Left forelimb (tissue), 1 donor: ENCODE results near the gene KAT5.
"Not testable (repeated sequence)": the region's sequence is repeated elsewhere in the genome, so short reads cannot be mapped to it uniquely, and the experiment has no call there.

Experiments
- DNase-seq: peaks from one replicate; pipeline ENCODE4 v3.0.0-alpha.2; 2018; ENCODE audit warnings: low spot score

The KAT5 gene

DNA sequence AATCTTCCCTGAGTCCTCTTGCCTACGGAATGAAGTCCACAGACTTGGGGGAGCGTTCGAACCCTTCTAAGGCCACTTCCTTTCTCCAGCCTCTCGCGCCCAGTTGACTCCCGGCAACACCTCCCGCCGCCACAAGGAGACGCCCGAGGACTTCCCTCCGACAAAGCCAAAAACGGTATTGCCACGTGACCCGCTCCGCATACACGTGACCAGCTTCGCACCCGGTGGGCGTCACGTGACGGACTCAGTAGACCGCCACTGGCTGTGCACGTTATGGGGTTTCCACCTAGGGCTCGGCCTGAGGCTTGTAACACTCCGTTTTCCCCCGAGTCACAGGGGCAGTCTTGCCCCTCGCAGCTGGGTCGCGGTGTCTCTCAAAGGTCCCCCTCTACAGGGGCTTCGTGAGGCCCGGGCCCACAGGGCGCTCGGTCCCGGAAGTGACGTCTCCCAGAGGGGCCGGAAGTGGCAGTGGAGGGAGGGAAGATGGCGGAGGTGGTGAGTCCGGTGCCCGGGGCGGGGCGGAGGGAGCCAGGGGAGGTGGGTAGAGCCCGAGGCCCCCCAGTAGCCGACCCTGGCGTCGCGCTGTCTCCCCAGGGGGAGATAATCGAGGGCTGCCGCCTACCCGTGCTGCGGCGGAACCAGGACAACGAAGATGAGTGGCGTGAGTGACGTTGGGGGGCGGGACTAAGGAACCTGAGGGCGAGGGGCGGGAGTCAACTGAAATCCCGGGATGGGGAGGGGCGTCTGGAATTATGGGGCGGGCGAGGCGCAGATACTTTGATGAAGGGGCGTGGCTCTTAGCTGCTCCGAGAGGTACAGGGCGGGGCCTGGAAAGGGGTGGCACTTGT, at the start of gene KAT5:
KAT5 (plus strand) TSS at position 468 of the 848 bp plus-strand sequence; CDS start at position 484, 16 bp downstream.
- peak; percentile 100 for DNase-seq

DNA sequence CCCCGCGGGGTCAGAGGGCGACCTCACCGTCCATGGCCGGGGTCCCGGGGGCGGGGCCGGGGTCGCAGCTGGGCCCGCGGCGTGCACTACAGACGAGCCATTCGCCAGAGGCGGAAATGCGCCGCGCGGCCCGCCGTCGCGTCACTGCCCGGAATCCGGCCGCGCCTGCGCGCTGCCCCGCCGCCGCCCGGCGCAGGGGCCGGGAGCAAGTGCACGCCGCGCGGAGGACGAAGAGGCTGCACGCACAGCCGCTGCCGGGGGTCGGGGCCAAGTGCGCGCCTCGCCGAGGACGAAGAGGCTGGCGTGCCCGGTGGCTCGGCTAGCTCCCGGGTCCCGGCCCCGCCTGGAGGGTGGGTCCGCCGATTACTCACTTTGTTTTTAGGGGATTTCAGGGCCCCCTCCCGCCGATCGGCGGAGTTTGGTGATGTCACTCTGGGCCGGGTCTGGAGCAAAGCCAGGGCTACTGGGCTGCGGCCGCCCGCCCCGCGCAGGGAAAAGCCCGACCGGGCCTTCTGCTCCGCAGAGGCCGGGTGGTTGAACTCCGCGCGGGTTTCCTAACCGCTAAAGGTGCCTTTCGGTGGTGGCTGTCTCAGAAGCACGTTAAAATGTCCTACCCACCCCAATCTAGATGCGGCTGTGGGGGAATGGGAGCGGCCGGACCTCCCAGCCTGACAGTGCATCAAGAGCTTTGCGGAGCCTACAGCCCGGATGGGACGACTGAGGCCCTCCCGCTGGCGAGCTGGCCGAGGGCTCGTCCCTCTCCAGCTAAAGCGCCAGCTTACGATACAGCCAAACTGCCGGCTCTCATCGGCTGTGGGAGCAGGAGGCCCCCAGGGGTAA, 49.0 kb upstream of the KAT5 start, which contains the start of gene RELA:
RELA (minus strand) TSS at position 118 of the 840 bp plus-strand sequence; CDS start at position 34, 84 bp downstream.
- DNase-seq, result peak; percentile 97

DNA sequence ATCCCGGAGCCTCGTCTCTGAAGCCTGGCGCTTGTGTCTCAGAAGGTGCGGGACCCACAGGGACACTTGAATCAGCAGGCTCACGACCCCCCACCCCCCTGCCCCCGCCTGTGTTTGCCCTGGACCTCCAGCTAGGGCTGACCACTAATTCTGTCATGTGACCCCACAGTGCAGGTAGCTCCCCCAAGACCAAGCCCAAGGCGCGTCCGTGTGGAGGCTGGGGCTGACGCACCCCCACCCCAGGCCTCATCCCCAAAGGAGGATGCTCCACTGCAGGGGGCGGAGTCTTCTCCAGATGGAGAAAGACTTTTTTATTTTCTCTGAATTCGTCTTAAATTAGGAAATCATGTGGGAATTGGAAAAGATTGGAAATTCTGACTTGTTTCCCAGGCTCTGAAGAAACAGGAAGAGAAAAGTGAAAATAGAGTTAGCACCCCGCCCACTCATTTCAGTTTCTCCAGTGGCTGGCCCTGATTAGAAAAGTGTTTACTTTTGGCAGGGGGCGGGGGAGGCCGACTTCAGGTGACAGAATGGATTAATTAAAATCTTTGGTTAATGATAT, 48.3 kb upstream of the KAT5 start:
- DNase-seq, result no peak

DNA sequence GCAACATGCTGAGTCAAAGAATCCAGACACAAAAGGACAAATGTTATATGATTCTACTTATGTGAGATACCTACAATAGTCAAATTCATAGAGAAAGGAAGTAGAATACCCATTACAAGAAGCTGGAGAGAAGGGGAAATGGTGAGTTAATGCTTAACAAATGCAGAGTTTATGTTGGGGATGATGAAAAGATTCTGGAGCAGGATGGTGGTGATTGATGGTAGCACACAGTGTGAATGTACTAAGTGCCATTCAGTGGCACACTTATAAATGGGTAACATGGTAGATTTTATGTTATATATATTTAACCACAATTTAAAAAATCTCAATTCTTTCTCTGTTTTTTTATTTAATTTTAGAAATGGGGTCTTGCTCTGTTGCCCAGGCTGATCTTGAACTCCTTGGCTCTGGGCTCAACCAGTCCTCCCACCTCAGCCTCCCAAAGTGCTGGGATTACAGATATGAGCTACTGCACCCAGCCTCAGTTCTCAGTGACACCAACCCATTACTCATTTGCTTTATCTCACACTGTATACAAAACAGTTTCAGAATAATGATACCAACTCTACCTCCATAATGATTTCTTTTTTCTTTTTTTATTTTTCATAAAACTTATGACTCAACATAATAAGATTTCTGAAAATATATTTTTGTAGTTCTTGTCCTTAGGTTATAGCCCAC, 39.7 kb upstream of the KAT5 start:
- DNase-seq, result no peak

DNA sequence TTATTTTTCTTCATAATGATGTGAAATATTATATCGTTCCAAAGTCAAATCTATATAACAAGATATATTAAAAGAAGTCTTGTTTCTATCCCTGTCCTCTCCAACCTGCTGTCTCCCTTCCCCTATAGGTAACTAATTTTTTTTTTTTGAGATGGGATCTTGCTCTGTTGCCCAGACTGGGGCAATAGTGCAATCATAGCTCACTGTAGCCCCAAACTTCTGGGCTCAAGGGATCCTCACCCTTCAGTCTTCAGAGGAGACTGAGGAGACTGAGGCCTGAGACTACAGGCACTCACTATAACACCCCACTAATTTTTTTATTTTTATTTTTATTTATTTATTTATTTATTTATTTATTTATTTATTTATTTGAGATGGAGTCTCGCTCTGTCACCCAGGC, 39.1 kb upstream of the KAT5 start:
- no peak for DNase-seq

DNA sequence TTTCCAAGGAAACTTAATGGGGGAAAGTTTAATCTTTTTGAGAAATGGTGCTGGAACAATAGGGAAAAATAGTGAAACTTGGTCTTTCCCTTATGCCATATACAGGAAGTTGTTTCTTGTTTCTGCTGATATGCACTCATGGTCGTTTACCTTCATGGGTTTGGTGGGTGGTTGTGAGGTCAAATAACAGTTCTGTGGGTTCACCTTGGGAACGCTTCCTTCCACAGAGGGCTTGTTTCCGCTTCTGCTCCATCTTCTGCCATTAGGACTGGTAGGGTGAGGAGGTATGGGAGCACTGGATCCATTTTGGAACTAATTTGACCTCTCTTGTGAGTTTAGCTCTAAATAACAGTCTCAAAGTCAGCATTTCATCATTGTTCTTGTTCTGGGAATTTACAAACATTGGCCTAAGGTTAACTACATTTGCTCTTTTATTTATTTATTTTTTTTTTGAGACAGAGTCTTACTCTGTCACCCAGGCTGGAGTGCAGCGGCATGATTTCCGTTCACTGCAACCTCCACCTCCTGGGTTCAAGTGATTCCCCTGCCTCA, 31.8 kb upstream of the KAT5 start:
- DNase-seq, result no peak

DNA sequence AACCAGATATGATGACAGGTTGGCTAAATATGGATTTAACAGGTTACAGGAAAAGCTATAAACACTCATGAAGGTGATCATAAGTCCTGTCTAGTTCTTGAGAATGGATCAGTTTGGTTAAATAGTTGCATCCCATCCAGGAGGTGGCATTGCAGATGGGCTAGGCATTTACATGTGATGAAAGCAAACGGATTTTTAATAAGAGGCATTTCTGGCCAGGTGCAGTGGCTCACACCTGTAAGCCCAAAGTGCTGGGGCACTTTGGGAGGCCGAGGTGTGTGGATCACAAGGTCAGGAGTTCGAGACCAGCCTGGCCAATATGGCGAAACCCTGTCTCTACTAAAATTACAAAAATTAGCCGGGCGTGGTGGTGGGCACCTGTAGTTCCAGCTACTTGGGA, 28.6 kb upstream of the KAT5 start:
- DNase-seq, result not testable (repeated sequence)

DNA sequence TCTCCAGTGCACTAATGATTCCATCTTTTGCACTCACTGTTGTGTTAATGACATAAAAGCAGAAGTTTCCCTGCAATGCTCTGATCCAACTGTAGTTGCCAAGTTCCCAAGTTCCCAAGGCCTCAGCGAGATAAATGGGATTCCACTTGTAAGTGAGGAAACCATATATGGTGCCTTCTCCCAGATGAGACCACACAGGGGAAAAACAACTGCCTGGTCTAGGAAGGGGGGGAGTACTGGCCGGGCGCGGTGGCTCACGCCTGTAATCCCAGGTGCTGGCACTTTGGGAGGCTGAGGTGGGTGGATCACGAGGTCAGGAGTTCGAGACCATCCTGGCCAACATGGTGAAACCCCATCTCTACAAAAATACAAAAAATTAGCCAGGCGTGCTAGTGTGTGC, 26.1 kb upstream of the KAT5 start:
- DNase-seq, result no peak

DNA sequence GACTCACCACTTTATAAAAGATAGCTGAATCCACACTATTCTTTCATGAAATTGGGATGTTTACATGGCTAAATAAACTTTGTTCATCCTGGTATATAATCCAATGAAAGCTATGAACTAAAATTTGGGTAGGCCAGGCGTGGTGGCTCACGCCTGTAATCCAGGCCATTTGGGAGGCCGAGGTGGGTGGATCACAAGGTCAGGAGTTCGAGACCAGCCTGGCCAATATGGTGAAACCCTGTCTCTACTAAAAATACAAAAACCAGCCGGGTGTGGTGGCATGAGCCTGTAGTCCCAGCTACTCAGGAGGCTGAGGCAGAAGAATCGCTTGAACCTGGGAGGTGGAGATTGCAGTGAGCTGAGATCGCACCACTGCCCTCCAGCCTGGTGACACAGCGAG, 20.2 kb upstream of the KAT5 start:
- not testable (repeated sequence) for DNase-seq

DNA sequence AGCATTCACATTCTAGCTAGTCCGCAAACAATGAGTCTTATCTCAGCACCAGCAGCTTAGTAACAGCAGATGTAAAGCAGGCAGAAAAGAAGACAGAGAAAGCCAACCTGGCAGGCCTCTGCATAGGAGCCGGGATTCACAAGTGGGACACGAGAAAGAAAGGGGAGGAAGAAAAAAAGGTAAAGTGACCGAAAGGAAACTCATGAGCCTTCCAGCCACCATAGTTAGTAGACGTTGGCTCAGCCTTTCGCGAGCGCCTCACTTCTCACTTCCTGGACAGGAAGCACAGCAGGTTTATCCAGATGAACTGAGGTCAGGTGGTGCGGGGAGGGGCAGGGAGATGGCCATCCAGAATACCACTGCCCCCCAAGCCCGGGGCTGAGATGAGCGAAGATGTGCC, 19.7 kb upstream of the KAT5 start:
- no peak for DNase-seq

DNA sequence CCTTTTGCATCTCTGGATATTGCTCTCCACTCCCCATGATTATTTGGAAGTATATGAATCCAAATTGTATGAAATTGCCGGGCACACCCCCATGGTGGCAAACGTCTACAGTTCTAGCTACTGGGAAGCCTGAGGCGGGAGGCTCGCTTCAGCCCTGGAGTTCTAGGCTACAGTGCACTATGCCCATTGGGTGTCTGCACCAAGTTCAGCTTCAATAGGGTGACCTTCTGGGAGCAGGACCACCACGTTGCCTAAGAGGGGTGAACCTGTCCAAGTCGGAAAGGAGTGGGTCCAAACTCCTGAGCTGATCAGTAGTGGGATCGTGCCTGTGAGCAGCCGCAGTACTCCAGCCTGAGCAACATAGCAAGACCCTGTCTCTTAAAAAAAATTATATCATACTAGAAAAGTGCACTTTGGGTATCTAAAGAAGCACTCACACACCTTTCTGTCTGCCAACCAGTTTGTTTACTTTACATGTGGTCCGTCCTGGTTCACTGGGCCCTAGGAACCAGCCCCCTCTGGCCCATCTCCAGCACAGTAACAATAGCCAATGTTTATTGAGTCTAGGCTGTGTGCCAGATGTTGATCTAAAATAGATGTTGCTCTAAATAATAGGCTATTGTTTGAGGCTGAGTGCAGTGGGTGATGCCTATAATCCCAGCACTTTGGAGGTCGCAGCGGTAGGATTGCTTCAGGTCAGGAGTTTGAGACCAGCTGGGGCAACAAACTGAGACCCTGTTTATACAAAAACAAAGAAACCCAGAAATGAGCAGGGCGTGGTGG, 16.4 kb upstream of the KAT5 start:
- DNase-seq, result no peak

DNA sequence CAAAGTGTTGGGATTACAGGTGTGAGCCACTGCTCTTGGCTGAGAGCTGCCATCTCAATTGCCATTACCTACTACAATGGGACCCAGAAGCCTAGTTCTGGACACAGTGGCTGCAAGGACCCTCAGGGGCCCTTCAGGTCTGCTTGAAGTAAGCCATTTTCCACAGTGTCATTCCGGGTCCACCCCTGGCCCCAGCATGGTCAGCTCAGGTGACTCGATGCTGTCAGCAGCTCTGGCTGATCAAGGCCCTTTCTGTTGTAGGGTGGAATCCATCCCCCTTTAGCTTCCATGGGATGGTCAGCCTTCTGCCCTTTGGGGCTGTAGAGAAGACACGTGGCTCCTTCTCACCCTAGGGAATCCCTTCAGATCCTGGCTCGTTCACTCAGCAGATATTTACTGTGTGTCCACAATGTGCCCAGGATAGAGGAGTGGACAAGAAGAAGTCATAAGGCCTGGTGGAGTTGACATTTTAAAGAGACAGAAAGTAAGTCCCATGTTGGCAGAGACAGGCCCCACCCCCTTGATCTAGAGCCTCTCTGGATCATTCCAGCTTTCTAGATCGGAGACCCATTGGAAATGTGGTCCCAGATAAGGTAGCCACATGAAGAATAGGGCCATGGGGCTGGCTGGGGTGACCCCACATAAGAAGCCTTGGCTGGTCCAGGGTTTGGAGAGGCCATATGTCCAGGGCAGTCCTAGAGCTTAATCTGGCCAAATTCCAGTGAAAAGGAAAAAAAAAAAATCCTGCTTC, 15.1 kb upstream of the KAT5 start:
- DNase-seq, result no peak

DNA sequence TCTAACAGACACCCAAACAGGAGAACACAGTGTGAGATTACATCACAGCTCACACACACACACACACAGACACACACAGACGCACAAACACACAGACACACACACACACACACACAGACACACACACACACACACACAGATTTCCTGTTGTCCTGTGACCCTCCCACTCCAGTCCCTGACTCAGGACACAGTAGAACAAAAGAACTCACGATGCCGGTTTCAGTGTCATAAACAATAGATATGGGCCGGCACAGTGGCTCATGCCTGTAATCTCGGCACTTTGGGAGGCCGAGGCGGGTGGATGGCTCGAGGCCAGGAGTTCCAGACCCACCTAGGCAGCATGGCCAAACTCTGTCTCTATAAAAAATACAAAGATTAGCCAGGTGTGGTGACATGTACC, 13.8 kb upstream of the KAT5 start:
- DNase-seq, result no peak

DNA sequence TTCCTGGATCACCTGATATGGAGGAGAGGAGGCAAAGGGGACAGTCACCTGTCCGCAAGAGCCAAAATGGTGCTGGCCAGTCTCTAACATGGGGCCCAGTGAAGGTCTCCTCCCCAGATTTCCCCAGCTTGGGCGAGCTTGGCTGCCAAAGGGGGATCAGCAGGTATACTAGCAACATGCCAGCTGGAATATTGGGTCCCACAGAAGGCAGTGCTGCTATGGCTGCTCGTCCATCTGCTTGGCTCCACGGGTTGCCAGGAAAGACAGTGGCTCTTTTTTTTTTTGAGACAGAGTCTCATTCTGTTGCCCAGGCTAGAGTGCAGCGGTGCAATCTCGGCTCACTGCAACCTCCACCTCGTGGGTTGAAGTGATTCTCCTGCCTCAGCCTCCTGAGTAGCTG, 12.7 kb upstream of the KAT5 start:
- no peak for DNase-seq

DNA sequence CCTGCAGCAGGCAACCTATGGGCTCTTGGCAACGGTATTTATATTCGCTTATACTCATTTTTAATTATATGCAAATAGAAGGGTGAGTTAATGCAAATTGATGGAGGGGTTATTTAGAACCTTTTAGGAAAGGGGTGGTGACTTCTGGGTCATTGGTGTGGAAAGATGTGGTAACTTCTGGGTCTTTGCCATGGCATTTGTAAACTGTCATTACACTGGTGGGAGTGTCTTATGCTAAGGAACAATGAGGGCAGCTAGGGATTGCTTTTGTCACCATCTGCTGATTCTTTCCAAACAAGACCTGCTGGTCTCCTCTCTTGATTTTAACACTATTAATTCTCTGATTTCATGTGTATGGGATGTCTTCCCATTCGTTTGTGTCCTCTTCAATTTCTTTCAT, 11.7 kb upstream of the KAT5 start:
- DNase-seq, result no peak

DNA sequence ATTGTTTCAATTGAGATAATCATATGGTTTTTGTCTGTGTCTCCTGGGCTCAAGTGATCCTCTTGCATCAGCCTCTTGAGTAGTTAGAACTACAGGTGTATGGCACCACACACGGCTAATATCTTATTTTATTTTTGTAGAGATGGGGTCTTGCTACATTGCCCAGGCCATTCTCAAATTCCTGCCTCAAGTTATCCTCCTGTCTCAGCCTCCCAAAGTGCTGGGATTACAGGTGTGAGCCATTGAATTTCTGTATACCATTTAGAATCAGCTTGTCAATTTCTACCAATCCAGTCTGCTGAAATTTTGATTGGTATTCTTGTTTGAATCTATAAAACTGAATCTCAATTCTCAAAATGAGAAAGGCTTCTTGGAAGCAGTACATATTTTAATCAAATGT, 10.4 kb upstream of the KAT5 start:
- DNase-seq, result no peak

DNA sequence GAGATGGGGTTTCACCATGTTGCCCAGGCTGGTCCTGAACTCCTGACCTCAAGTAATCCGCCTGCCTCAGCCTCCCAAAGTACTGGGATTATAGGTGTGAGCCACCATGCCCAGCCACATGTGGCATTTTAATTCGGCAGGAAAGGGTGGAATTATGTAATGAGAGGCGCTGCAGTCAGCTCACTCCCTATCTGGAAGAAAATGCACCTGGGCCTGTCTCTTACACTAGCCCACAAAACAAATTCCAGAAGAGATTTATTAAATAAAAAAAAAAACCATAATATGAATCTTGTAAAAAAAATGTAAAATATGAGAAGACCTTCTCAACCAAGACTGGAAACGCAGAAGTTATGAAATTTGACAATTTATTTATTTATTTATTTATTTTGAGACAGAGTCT, 8.2 kb upstream of the KAT5 start:
- DNase-seq, result no peak

DNA sequence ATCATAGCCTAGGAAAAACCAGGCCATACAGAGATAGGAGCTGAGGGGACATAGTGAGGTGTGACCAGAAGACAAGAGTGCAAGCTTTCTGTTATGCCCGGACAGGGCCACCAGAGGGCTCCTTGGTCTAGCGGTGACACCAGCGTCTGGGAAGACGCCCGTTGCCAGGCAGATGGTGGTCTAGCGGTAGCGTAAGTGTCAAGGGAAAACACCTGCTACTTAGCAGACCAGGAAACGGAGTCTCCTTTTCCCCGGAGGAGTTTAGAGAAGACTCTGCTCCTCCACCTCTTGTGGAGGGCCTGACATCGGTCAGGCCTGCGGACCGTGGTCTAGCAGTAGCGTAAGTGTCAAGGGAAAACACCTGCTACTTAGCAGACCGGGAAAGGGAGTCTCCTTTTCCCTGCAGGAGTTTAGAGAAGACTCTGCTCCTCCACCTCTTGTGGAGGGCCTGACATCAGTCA, 5.7 kb upstream of the KAT5 start:
- DNase-seq, result not testable (repeated sequence)

DNA sequence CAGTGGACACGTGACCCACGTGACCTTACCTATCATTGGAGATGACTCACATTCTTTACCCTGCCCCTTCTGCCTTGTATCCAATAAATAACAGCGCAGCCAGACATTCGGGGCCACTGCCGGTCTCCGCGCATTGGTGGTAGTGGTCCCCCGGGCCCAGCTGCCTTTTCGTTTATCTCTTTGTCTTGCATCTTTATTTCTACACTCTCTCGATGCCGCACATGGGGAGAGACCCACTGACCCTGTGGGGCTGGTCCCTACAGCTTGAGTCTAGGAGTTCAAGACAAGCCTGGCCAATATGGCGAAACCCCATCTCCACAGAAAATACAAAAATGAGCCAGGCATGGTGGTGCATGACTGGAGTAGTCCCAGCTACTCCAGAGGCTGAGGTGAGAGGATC, 5.0 kb upstream of the KAT5 start:
- not testable (repeated sequence) for DNase-seq

DNA sequence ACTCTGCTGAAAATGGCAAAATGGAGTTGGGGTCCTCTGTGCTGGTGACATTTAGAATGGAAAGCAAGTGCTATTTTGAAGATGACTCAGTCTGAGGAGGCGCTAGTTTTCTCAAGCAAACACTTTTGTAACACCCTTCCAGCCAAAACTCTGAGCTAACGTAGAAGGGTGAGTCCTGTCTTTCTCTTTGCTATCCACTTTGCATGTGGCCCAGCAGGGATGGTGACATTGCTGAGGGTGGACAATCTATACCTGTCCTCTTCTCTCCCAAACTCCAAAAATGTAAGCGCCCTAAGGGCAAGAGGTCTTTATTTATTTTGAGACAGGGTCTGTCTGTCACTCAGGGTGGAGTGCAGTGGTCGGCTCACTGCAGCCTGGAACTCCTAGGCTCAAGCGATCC, 3.6 kb upstream of the KAT5 start:
- no peak for DNase-seq
